ENCODE measurements around the gene ARNT2.

The ARNT2 gene

DNA sequence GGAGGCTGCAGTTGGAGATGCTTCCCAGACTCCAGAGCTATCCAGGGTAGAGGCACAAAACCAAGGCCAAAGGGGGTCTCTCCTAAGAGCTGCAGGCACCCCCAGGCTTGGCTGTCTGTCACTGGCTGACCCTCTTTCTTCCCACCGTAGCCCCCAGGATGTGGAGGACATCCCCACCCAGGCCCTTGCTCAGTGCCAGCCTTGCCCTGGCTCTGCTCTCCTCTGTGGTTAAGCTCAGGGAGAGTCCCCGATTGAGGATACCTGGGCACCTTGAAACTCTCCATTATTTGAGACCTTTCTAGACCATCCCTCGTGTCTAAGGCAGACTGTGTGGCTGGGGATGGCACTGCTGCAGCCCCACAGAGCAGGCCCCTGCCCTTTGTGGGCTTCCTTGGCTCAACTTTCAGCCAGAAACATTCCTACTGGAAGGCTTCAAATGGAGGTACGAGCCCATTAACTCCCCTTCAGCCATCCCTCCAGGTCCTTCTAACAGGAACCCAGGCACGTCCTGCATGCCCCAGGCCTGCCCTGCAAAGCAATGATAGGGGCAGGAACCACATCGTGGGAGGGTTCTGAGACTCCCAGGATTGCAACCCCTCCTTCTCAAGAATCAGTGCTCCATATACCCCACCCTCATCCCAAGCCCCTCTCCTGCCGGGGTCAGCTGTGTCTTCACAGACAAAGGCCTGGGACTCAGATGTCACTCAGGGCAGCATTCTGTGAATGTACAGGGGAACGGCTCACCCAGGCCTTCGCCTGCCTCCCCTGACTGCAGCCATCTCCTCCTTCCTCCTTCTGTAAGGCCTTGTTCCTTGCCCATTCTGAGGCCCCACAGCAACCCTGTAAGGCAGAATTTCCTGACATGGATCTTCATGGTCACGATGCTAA, 188.0 kb downstream of the ARNT2 start:
- no peak overlapping the region for H3K27ac ChIP-seq
- no peaks in the 10 kb centered on the region for H3K27me3 ChIP-seq (replicated peaks)
- no peaks in the 10 kb centered on the region for H3K36me3 ChIP-seq (replicated peaks)
- in situ Hi-C loops (cut with HindIII; ENCODE audit: low pct_ligation_motif_present, low sequenced_read_pairs): no loop called here
- TF ChIP-seq CTCF (IDR thresholded peaks at IDR 0.05; ENCODE audit: low read depth, low read length, missing control alignments): no peak
- no peak overlapping the region for H3K4me3 ChIP-seq (ENCODE audit: low read depth, low read length)
- DNase-seq: no peak

DNA sequence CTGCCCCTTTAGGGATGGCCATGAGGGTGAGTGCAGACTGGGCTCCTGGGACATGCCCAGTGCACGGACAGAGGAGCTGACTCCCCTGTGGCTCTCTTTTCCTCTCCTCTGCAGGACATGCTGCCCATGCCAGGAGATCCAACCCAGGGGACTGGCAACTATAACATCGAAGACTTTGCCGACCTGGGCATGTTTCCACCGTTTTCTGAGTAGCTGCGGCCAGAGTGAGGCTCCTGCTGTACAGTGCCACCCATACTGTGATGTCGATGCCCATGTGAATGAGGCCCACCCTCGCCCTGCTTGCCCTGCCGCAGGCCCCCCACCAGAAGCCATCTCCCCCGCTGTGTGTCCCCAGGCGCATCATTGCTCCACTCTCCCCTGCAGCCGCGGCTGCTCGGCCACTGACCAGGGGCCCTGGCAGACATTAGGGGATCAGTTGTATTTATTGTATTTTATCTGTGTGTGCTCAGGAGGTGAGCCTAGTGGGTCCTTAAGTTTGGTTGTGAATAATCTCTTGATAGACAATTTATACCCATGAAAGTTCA, 189.4 kb downstream of the ARNT2 start:
- in situ Hi-C loops (cut with HindIII; ENCODE audit: low pct_ligation_motif_present, low sequenced_read_pairs): no loop called here
- TF ChIP-seq CTCF (IDR thresholded peaks at IDR 0.05; ENCODE audit: low read depth, low read length, missing control alignments): no peak
- no peak overlapping the region for H3K4me3 ChIP-seq (ENCODE audit: low read depth, low read length)
- H3K36me3 ChIP-seq (replicated peaks): no peaks in the 10 kb centered on the region
- H3K27me3 ChIP-seq (replicated peaks): no peaks in the 10 kb centered on the region
- no peak overlapping the region for H3K27ac ChIP-seq
- no peak for DNase-seq

DNA sequence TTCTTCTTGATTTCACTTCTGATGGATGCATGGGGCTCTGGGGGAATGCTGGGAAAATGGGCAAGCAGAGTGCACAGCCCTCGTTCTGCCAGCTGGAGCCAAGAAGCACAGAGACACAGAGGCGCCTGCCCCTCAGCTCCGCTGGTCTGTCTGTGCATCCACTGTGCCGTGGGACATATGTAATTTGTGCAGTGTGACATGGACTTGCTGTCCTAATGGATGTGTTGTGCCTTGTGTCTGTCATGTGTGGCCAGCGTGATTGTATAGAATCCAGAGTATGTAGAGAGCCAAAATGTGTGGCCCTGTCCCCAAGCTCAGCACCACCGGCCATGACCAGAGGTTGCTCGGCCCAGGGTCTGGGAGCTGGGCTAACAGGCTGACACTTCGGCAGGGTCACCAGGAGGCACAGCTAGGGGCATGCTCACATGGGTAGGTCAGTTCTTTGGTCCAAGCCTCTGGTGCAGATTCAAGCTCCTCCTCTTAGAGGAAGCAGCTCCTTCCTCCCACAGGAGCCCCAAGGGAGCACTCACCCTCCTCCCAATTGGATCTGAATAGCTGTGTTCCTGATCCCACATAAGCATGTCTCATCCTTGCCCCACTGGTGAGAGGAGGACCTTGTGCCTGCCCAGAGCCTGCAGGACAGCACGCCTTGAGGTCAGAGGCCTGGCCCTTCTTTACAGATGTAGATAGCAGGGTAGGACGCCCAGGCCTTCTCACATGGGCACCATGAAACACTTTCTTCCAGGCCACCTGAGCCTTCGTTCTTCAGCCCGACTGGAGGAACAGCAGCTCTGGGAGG, 190.1 kb downstream of the ARNT2 start:
- Histone ChIP-seq H3K4me3 (ENCODE audit: low read depth, low read length) (no peak overlapping the region), H3K27me3 (replicated peaks) (no peaks in the 10 kb centered on the region), H3K27ac (no peak overlapping the region), H3K36me3 (replicated peaks) (no peaks in the 10 kb centered on the region)
- in situ Hi-C loops (cut with HindIII; ENCODE audit: low pct_ligation_motif_present, low sequenced_read_pairs): no loop called here
- no peak for TF ChIP-seq CTCF (IDR thresholded peaks at IDR 0.05; ENCODE audit: low read depth, low read length, missing control alignments)
- DNase-seq: no peak

GRCh38 chr15:80595396-80595795, 191.2 kb downstream of the ARNT2 start:
- in situ Hi-C loops (cut with HindIII; ENCODE audit: low pct_ligation_motif_present, low sequenced_read_pairs): no loop called here
- TF ChIP-seq CTCF (IDR thresholded peaks at IDR 0.05; ENCODE audit: low read depth, low read length, missing control alignments): no peak
- H3K4me3 ChIP-seq (ENCODE audit: low read depth, low read length): no peak overlapping the region
- DNase-seq: no peak
- H3K27me3 ChIP-seq (replicated peaks): no peaks in the 10 kb centered on the region
- H3K27ac ChIP-seq: no peak overlapping the region
- no peaks in the 10 kb centered on the region for H3K36me3 ChIP-seq (replicated peaks)

DNA sequence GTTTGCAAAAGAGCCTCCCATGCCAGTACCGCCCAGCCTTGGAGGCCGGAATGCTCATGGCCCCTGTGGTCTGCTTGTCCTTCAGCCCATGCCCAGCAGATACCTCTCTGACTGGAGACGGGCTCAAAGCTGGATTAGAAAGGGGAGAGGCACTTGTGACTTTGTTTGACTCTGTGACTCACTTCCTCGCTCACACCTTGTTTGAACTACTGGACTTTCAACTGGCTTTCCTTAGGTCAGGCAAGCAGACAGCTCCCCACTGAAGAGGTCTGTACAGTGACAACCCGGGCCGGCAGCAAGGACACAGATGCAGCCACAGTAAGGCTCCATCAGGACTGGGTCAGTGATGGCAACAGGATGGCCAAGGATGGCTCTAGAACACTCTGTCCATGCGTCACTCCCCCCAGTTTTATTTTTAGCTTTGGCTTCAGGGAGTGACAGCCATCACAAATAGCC, 192.4 kb downstream of the ARNT2 start:
- H3K27ac ChIP-seq: no peak overlapping the region
- DNase-seq: no peak
- no peaks in the 10 kb centered on the region for H3K36me3 ChIP-seq (replicated peaks)
- H3K27me3 ChIP-seq (replicated peaks): no peaks in the 10 kb centered on the region
- no peak for TF ChIP-seq CTCF (IDR thresholded peaks at IDR 0.05; ENCODE audit: low read depth, low read length, missing control alignments)
- in situ Hi-C loops (cut with HindIII; ENCODE audit: low pct_ligation_motif_present, low sequenced_read_pairs): no loop called here
- no peak overlapping the region for H3K4me3 ChIP-seq (ENCODE audit: low read depth, low read length)
